Vagina (tissue), 2 donors: Measurements from ENCODE around the gene ARMC8.

Experiments
- POLR2A ChIP-seq, 2 donors: fragments of 450-650 bp; IDR thresholded peaks; one replicate each; pipeline ENCODE4 v1.6.1; 2017; ENCODE audit warnings: antibody characterized with exemption in 2 of 2, mild to moderate bottlenecking in 2 of 2, moderate library complexity in 2 of 2
- POLR2AphosphoS5 ChIP-seq, 2 donors: sonication (generic); formaldehyde crosslinking; IDR thresholded peaks; one replicate each; pipeline ENCODE4 v1.9.0; 2017; ENCODE audit warnings: antibody characterized with exemption in 2 of 2, mild to moderate bottlenecking in 2 of 2, low read depth in 1 of 2; ENCODE audit not compliant: insufficient read depth in 1 of 2
- TF ChIP-seq, protein P1 (sequence below), 3 experiments: fragments of 450-650 bp in 2 of 3; fragments of 200-600 bp in 1 of 3; sonication (generic) in 1 of 3; IDR thresholded peaks; one replicate each; pipeline ENCODE4 v1.5.1; 2017 to 2019; ENCODE audit warnings: antibody characterized with exemption in 3 of 3, mild to moderate bottlenecking in 2 of 3, moderate library complexity in 2 of 3

DNA sequence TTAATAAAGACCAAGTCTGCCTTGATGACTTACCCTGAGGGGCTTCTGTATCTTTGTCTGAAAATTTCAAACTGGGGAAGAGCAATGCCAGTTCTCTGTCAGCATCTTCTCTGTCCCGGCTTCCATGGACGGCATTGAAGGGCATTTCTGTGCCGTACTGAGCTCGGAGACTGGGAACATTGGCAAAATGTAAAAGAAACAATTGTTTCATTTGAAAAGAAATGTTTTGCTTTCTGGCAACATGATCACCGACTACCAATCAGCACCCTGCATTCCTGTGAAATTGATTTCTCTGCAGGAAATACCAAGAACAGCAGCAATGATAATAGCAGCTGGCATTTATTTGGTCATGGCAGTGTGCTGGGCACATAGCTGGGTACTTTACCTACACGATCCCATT, 116.4 kb downstream of the ARMC8 start:
- TF ChIP-seq, protein P1, sequence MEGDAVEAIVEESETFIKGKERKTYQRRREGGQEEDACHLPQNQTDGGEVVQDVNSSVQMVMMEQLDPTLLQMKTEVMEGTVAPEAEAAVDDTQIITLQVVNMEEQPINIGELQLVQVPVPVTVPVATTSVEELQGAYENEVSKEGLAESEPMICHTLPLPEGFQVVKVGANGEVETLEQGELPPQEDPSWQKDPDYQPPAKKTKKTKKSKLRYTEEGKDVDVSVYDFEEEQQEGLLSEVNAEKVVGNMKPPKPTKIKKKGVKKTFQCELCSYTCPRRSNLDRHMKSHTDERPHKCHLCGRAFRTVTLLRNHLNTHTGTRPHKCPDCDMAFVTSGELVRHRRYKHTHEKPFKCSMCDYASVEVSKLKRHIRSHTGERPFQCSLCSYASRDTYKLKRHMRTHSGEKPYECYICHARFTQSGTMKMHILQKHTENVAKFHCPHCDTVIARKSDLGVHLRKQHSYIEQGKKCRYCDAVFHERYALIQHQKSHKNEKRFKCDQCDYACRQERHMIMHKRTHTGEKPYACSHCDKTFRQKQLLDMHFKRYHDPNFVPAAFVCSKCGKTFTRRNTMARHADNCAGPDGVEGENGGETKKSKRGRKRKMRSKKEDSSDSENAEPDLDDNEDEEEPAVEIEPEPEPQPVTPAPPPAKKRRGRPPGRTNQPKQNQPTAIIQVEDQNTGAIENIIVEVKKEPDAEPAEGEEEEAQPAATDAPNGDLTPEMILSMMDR (IDR thresholded peaks at IDR 0.05) = no peak
- TF ChIP-seq POLR2A (IDR thresholded peaks at IDR 0.05) = no peak
- no peak for TF ChIP-seq POLR2AphosphoS5 (IDR thresholded peaks at IDR 0.05; ENCODE audit: insufficient read depth in 1 of 2, low read depth in 1 of 2)
